A549 (cell line): Measurements from ENCODE around the gene NKIRAS1.
"Not testable (repeated sequence)": the region's sequence is repeated elsewhere in the genome, so short reads cannot be mapped to it uniquely, and the experiment has no call there.

ENCODE experiments used
- CHD4 ChIP-seq: fragments of 200-600 bp; sonication (generic); IDR thresholded peaks from 2 replicates; pipeline ENCODE4 v1.6.1; 2016; ENCODE audit warnings: antibody characterized with exemption, mild to moderate bottlenecking, borderline replicate concordance
- CTCF ChIP-seq: fragments of >200 bp; sonication (Bioruptor Twin); formaldehyde crosslinking; IDR thresholded peaks from 3 replicates; pipeline ENCODE4 v1.5.1; 2016
- EHF ChIP-seq: fragments of 250-450 bp; sonication (Bioruptor Pico); IDR thresholded peaks from 2 replicates; pipeline ENCODE4 v1.5.0; 2020; ENCODE audit warnings: mild to moderate bottlenecking
- KDM5A ChIP-seq: fragments of 200-600 bp; sonication (generic); IDR thresholded peaks from 2 replicates; pipeline ENCODE4 v1.6.1; 2016; ENCODE audit warnings: antibody characterized with exemption, mild to moderate bottlenecking
- MAX ChIP-seq: IDR thresholded peaks from 2 replicates; pipeline ENCODE4 v1.6.1; 2012
- NR3C1 ChIP-seq: fragments of >200 bp; sonication (Bioruptor Twin); formaldehyde crosslinking; IDR thresholded peaks from 3 replicates; pipeline ENCODE4 v1.6.1; 2017
- PHF8 ChIP-seq: fragments of 200-600 bp; sonication (generic); IDR thresholded peaks from 2 replicates; pipeline ENCODE4 v1.6.1; 2016; ENCODE audit warnings: low read depth, mild to moderate bottlenecking, antibody characterized with exemption, moderate library complexity, borderline replicate concordance
- POLR2A ChIP-seq: IDR thresholded peaks from 2 replicates; pipeline ENCODE4 v1.6.1; 2012; ENCODE audit warnings: mild to moderate bottlenecking, low read length
- POLR2AphosphoS2 ChIP-seq: conservative IDR thresholded peaks from 2 replicates; pipeline ENCODE4 v1.6.1; 2012; ENCODE audit warnings: low read length, improper control_type of control experiment, inconsistent platforms
- RAD21 ChIP-seq, 2 experiments: fragments of >200 bp in 1 of 2; sonication (Bioruptor Twin) in 1 of 2; formaldehyde crosslinking in 1 of 2; IDR thresholded peaks in 1 of 2; conservative IDR thresholded peaks in 1 of 2; 2 replicates in 1 of 2; 3 replicates in 1 of 2; pipeline ENCODE4 v1.6.1; 2012 to 2018; ENCODE audit warnings: inconsistent platforms in 1 of 2

- TF ChIP-seq MAX; CTCF; EHF (CRISPR knock-in tag); POLR2AphosphoS2; PHF8; RAD21 (conservative IDR thresholded peaks at IDR 0.05 in 1 of 2, IDR thresholded peaks at IDR 0.05 in 1 of 2); KDM5A; POLR2A; CHD4; NR3C1: not testable (repeated sequence)
Measured at GRCh38 chr3:23870663-23871043, 46.1 kb downstream of the NKIRAS1 start.
